GM12864 (cell line): Measurements from ENCODE around the gene PGS1.

Experiments used
- DNase-seq: peaks from one replicate; pipeline ENCODE4 v3.0.0-alpha.2; 2011; ENCODE audit warnings: low read depth
- H3K4me3 ChIP-seq: 2 replicates; pipeline ENCODE4 v1.5.1; 2011; ENCODE audit warnings: mild to moderate bottlenecking, low read depth, low read length, control low read depth
- TF ChIP-seq, protein P1 (sequence below): IDR thresholded peaks from 2 replicates; pipeline ENCODE4 v1.5.1; 2011; ENCODE audit warnings: low read depth, mild to moderate bottlenecking, moderate library complexity, low read length, control low read depth, inconsistent platforms; ENCODE audit errors: missing control alignments

PGS1 gene

DNA sequence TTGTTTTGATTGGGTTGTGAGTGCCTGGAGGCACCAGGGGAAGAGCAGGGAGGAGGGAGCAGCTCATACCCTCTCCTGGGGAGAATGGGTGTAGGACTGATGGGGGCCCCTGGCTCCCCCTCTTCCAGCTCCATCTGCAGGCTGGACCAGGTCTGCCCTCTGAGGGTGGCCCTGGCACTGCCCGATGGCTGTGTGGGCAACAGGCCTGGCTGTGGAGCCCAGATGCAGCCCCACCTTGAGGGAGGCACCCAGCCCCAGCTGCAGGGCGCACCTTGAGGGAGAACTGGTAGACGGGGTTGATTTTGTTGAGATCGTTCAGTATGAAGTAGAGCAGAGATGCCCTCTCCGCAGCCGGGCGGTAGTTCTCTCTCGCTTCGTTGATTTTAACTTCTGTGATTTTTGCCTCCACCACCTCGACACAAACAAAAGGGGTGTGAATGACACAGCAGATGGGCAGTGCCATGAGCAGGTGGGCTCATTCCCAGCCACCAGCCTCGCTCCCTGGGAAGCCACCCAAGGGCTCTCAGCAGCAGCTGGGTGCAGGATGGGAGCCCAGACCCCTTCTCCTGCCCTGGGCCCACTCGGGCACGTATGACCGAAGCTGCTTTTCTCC lies 71.6 kb downstream of the PGS1 start:
- H3K4me3 ChIP-seq = no peak overlapping the region
- TF ChIP-seq, protein P1, sequence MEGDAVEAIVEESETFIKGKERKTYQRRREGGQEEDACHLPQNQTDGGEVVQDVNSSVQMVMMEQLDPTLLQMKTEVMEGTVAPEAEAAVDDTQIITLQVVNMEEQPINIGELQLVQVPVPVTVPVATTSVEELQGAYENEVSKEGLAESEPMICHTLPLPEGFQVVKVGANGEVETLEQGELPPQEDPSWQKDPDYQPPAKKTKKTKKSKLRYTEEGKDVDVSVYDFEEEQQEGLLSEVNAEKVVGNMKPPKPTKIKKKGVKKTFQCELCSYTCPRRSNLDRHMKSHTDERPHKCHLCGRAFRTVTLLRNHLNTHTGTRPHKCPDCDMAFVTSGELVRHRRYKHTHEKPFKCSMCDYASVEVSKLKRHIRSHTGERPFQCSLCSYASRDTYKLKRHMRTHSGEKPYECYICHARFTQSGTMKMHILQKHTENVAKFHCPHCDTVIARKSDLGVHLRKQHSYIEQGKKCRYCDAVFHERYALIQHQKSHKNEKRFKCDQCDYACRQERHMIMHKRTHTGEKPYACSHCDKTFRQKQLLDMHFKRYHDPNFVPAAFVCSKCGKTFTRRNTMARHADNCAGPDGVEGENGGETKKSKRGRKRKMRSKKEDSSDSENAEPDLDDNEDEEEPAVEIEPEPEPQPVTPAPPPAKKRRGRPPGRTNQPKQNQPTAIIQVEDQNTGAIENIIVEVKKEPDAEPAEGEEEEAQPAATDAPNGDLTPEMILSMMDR = no peak
- DNase-seq = no peak

DNA sequence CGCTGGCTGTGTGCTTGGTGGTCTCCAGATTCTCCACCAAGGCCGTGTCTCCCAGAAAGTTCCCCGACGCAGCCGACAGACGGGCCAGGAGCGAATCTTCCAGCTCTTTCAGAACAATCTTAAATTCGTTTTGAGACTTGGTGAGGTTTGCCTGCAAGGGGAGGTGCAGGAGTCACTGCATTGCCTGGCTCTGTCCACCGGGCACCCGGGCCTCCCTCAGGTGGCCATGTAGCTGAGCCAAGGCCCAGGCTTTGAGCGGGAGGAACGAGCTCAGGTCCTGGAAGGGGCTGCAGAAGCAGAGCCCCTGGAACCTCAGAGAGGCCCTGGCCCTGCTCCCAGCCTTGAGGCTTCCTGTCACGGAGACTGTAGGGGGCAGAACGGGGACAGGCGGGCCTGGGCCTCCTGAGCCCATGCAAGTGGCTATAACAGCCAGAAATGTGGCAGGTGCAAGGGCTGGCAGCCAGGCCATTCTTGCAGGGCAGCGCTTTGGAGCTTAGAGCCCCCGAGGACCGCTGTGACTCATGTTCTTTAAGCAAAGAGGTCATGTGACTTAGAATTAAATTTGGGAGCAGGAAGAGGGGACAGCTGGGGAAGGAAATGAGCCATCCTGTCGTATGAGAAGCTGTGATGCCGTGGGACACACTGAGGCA lies 72.4 kb downstream of the PGS1 start:
- no peak overlapping the region for H3K4me3 ChIP-seq
- TF ChIP-seq, protein P1 = no peak
- no peak for DNase-seq

DNA sequence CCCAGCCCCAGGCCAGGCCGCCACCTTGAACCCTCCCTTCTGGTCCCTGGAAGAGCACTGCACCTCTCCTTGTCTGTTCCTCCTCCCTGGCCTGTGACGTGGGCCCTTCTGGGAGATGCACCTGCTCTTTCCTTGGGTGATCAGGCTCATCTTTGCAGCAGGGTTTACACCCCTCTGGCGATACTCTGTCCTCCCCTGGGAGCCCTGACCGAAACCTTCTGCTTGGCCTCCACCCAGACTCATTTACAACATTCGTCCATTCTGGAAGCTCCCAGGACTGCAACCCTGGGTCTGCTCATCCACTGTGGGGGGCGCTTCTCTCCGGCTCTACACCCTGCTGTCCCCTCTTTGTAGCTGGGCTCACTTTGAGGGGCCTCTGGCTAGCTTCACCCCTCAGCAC lies 73.3 kb downstream of the PGS1 start:
- H3K4me3 ChIP-seq = no peak overlapping the region
- DNase-seq = no peak
- TF ChIP-seq, protein P1 = no peak

DNA sequence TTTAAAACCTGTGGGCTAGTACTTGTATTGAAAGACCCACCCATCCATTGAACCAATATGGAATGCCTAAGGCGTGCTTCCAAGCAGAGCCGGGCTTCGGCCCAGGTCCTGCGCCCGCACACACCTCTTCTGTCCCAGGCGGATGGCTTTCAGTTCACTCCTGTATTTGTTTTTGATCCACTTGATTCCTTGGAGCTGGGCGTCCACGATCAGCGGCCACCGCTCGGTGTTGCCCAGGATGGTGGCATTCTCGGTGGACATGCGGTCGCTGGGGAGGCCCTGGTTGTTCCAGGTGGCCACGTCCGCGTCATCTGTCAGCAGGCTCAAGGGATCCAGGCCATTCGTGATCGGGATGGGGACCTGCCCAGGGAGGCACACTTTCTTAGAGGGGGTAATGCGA lies 75.9 kb downstream of the PGS1 start:
- H3K4me3 ChIP-seq = no peak overlapping the region
- no peak for DNase-seq
- TF ChIP-seq, protein P1 = no peak

DNA sequence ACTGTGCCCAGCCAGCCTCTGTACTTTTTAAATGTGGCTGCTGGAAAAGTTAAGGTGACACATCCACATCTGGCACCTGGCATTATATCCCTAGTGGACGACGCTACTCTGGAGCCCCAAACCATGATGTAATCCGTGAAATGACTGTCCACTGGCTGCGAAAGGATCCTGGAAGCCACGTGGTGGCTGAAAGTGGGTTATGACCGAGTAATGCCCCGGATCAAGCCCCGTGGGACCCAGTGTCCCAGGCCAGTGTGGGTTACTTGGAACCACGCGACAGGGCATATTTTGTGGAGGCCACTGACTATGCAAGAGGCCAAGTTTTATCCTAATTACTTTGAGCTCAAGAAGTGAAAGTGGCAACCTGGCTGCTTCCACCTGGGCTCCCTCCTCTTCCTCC lies 79.6 kb downstream of the PGS1 start:
- DNase-seq = no peak
- TF ChIP-seq, protein P1 = no peak
- H3K4me3 ChIP-seq = no peak overlapping the region

DNA sequence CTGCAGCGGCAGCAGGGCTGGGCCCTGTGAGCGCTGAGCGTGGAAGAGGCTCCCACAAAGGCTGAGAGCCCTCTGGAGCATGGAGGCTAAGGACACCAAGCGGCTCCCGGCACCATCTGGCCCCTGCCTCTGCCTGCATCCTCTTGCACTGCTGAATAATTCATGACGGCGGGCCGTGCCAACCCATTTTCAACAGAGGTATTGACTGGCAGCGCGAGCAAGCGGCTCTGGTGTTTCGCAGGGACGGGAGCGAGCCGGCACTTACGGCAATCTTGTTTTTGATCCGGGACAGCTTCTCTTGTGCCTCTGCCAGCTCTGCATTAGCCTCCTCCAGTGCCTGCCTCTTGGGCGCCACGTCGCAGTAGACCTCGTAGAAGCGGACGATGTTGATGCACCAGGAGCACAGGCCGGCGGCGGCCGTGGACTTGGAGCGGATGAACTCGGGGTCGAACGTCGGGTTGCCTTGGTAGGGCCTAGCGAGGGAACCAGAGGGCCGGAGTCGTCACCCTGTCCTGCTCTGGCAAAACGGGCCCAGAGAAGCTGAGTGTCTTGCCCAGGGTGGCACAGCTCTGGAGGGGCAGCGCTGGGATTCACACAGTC lies 80.4 kb downstream of the PGS1 start:
- TF ChIP-seq, protein P1 = no peak
- no peak for DNase-seq
- no peak overlapping the region for H3K4me3 ChIP-seq
